Superior temporal gyrus (tissue), 1 donor: Measurements from ENCODE around the gene LRCOL1.
"Not testable (repeated sequence)": the region's sequence is repeated elsewhere in the genome, so short reads cannot be mapped to it uniquely, and the experiment has no call there.

Experiments
- DNase-seq: peaks from one replicate; pipeline ENCODE4 v3.0.0-alpha.2; 2016; ENCODE audit errors: extremely low spot score

The LRCOL1 gene

DNA sequence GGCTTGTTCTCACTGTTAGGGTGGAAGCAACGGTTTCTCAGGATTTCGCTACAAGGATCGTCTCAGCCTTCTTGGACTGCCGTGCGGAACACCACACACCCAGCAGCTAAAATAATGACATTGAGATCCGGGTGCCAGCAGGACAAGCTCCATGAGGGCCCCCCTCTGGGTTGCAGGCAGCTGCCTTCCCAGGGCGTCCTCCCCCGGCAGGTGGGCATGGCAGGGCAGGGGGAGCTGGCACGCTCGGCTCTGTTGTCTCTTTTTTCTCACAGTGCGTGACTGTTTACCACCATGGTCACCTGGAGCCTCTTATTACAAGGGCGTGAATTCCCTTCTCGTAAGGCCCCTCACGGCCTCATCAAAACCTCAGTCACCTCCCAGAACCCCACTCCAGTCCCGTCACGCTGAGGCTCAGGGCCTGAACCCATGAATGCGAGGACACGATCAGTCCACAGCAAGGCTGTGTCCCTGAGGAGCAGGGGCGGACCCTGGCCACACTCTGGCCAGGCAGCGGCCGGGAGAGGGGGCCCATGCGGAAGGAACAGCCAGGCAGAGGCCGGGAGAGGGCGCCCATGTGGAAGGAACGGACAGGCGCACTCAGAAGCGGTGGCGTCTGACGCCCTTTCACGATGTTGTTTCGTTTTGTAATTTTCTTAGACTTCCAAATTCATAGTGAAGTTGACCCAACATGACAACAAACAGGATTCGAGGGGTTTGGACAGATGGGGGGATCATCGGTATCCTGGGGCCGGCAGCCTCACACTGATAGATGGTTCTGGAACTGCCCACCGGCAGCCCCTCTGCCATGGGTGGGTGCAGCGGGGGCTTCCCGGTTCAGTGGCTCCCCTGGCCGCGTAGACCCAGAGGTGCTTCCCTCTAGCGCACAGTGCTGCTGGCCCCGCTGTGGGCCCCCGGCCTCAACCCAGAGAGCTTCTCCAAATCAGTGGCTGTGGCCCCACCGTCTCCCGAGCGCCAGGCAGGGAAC, 10.0 kb downstream of the LRCOL1 start:
- peak; percentile 60 for DNase-seq

DNA sequence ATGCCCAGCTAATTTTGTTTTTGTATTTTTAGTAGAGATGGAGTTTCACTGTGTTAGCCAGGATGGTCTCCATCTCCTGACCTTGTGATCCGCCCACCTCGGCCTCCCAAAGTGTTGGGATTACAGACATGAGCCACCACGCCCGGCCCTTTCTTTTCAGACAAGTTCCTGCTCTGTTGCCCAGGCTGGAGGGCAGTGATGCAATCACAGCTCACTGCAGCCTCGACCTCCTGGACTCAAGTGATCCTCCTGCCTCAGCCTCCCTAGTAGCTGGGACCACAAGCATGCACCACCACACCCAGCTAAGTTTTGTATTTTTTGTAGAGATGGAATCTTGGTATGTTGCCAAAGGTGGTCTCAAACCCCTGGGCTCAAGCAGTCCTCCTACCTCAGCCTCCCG, 10.9 kb downstream of the LRCOL1 start:
- DNase-seq, result not testable (repeated sequence)

DNA sequence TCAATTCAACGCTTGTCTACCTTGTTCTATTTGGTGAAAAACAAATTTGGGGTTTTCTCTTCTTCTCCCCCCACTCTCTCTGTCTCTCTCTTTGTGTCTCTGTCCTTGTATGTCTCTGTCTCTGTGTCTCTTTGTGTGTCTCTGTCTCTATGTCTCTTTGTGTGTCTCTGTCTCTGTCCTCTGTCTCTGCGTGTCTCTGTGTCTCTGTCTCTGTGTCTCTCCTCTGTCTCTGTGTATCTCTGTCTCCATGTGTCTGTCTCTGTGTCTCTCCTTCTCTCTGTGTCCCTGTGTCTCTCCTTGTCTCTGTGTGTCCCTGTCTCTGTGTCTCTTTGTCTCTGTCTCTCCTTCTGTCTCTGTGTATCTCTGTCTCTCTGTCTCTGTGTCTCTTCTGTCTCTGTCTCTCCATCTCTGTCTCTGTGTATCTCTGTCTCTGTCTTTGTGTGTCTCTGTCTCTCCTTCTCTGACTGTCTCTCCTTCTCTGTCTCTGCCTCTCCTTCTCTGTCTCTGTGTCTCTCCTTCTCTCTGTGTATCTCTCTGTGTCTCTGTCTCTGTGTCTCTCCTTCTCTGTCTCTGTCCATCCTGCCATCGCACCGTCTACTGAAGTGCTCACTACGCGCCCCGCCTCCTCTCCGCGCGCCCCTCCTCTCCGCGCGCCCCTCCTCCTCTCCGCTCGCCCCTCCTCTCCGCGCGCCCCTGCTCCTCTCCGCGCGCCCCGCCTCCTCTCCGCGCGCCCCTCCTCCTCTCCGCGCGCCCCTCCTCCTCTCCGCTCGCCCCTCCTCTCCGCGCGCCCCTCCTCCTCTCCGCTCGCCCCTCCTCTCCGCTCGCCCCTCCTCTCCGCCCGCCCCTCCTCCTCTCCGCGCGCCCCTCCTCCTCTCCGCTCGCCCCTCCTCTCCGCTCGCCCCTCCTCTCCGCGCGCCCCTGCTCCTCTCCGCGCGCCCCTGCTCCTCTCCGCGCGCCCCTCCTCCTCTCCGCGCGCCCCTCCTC, 12.8 kb downstream of the LRCOL1 start:
- no peak for DNase-seq

DNA sequence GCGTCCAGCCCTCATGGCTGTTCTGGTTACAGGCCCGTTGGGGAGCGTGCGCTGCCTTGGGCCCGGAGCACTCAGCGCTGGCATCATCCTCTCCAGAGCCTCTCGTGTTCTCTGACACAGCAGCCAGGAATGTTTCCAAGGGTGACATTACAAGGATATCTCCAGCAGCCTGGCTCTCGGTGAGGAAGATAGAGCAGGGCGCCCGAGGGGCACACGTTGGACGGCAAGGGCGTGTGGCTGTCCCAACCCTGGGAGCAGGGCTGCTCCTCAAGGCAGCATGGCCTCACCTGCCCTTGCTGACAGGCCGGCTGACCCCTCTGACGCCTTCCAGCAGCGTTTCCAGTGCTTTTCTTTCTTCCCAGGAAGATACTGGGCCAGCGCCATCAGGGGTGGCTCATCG, 14.4 kb downstream of the LRCOL1 start:
- no peak for DNase-seq

DNA sequence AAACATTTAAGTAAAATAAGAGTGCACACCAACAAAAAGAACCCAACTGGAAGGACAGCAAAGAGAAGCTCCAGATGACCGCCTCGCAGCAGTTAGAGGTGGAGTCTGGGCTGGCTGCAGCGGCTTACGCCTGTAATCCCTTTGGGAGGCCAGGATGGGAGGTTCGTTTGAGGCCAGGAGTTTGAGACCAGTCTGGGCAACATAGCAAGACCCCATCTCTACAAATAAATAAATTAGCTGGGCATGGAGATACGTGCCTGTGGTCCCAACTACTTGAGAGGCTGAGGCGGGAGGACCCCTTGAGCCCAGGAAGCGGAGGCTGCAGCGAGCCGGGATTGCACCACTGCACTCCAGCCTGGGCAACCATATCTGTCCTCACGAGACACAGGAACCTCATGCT, 15.2 kb downstream of the LRCOL1 start:
- DNase-seq, result no peak

DNA sequence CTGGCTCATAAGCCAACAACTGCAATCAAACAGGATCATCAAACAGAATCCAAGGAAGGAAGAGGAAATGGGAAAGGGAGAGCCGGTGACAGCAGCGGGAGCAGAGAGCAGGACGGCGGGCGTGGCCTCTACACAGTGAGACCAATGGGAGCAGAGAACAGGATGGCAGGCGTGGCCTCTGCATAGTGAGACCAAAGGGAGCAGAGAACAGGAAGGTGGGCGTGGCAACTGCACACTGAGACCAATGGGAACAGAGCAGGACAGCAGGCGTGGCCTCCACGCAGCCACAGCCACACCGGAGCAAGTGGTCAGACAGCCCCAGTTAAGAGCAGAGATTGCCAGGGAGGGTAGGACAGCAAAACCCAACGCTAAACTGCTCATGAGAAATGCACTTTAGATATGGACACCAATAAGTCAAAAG, 16.4 kb downstream of the LRCOL1 start:
- DNase-seq, result peak; percentile 90

DNA sequence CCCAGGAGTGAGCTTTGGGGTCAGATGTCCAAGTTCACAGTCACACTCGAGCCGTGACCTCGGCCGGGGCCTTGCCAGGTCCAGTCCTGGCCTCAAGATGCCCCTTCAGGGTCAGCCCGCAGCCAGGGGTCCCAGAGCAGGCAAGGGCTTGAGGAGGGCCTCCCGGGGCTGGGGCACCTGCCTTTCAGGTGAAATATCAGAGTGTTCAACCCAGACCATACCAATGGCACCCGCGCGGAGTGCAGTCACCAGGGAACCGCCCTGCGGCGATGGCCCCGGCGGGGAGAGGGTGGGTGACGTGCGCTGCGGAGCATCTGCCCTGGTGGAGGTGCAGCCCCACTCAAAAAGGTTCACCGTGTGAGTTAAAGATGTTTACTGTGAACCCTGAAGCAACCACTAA, 16.9 kb downstream of the LRCOL1 start:
- DNase-seq, result no peak

DNA sequence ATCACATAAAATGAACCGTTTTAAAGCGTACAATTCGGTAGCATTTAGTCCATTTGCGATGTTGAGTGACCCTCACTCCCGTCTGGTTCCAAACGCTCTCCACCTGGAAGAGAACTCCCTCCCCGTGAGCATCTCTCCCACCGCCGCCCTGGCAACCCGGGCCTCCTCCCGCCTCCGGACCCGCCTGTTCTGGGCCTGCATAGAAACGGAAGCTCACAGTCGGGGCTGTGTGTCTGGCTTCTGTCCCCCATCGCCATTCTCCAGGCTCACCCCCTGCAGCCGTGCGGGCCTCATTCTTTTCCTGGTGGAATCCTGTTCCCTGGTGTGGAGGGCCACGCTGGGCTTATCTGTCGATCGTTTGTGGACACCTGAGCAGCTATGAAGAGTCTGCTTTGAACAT, 17.3 kb downstream of the LRCOL1 start:
- DNase-seq, result no peak

DNA sequence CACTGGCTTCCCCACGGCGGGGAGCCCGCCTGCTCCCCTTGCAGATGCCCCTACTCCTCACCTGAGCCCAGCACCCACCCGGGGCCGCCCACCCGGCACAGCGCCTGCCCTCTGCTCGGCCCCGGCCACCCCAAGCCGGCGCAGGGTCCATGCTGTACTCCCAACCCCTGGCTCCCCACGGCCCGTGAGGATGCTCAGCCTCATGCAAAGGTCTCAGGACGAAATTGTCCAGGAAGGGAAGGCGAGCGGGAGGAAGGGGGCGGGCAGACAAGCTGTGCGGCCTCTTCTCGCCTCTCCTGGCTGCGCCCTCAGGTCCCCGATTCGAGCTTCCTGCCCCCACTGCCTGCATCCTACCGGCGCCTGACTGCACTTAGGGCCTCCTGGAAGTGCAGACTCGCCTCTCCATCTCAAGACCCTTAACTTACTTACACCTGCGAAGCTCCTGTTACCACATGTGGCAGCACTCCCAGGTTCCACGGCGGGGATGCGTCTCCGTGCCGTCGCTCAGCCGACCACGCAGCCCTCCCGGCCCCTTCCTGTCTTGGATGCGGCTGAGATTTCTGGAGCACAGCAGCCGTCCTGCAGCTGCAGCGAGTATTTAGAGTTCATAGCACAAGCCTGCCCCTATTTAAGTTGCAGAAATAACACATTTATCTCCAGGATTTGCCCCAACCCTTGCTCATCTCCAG, 18.0 kb downstream of the LRCOL1 start:
- no peak for DNase-seq

DNA sequence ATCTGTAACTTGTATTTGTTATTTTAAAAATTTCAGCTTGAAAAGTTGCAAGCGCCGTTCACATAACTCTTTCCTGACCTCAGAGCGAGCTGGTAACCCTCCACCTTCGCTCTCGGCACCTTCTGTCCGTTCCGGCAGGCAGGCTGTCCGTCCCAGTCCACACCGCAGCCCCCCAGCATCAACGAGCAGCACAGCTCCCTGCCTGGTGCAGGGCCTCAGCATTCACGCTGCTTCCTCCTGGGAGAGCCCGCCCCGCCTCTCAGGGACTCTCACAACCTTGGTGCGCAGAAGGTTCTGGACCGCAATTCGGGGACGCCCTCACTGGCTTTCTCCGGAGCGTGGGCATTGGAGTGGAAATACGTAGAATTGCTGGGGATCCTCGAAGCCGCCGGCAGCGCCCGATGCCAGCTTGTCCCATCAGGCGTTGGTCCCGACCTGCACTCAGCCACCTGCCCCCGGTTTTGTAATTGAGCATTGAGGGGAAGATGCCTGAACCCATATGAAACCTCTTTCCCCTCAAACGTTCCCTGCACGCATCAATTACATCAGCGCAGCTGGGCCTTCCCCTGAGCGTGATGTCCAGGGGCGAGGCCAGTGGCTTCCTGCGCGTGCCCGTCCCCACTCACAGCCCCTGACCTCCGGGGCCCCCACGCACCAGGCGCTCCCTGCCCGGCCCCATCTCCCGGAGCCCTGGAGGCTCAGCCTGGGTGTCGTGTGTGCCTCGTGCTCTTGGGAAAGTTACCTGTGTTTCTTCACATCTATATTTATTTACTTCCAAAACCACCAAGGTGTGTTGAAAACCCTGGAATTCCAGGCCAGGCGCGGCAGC, 19.1 kb downstream of the LRCOL1 start:
- DNase-seq, result no peak

DNA sequence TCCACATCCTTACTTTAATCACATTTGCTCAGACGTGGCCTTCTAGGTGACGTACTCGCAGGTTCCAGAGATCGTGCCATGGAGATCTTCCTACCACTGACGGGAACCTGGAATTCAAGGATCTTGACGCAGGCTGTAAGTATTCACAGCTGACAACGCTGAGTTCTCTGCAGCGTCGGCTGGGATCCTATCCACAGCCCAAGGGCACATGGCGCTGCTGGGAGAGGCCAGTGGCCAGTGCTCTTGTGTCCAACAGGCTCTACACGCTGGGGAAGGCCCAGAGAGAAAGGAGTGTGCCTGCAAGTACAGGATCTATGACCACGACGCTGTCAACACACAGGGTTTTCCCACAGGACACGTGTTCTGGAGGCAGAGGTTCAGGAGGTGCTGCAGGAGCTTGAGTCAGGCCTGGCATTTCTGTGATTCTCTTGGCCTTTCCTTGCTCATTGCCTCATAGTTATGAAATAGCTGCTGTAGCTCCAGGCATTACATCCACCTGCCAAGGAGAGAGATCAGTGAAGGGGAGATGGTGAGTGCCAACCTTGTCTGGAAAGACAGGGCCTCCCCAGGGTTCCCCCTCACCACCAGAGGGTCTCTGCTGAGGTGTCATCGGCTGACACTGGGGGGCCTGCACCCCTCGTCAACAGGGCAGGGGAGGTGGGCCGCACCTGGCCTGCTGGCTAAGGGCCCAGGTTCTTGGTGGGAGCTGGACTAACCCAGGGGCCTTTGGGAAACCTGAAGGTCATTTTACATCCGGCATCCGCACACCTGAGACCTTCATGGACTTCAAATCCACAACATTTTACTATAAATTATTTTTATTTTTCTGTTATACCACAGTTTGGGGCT, 21.3 kb downstream of the LRCOL1 start:
- DNase-seq, result no peak

DNA sequence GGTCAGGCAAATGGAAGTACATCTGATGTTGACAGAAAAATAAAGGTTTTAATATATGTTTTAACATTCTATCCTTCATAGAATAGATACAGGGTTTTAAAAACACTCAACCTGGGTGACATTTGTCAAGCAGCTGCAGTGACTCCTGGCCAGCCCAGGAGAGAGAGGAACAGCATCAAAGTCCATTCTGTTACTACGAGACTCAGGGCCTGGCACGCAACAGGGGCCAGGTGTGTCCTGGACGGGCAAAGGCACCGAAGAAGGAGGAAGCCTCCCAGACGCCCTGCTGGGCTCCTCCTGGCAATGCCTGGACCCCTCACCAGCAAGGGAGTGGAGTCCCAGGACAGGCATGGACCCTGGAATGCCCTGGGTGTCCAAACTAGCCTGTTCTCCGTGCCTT, 22.1 kb downstream of the LRCOL1 start:
- DNase-seq, result no peak

DNA sequence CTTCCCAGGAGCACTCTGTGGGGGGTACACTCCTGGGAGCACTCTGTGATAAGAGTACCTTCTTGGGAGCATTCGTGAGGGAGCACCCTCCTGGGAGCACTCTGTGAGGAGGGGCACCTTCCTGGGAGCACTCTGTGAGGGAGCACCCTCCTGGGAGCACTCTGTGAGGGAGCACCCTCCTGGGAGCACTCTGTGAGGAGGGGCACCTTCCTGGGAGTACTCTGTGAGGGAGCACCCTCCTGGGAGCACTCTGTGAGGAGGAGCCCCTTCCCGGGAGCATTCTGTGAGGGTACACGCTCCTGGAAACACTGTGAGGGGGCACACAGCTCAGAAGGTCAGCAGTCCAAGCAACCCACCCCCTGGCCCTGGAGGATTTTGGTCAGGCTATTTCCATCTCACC, 22.6 kb downstream of the LRCOL1 start:
- no peak for DNase-seq

DNA sequence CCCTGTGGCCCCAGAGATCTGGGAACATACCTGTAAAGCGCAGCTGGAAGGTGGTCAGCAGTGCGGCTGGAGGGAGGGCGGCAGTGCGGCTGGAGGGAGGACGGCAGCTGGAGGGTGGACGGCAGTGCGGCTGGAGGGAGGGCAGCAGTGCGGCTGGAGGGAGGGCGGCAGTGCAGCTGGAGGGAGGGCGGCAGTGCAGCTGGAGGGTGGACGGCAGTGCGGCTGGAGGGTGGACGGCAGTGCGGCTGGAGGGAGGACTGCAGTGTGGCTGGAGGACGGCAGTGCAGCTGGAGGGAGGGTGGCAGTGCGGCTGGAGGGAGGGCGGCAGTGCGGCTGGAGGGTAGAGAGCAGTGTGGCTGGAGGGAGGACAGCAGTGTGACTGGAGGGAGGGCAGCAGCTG, 23.5 kb downstream of the LRCOL1 start:
- no peak for DNase-seq

DNA sequence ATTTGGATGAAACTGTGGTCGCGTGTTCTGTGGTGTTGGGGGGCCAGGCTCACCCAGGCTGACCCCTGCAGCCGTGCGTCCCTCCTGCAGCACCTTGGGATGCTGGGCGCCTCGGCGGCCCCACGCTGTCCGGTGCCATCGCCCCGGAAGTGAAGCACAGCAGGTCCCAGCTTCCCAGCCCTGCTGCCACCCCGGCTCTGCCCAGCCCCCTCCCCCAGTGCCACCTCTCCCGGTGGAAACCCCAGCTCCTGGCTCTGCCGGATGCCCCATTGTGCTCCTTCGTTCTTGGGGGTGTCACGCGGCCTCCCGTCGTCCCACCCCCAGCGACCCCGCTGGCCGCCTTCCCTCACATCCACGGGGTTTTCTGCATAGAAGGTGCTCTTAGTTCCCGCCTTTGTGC, 25.2 kb downstream of the LRCOL1 start:
- DNase-seq, result no peak

DNA sequence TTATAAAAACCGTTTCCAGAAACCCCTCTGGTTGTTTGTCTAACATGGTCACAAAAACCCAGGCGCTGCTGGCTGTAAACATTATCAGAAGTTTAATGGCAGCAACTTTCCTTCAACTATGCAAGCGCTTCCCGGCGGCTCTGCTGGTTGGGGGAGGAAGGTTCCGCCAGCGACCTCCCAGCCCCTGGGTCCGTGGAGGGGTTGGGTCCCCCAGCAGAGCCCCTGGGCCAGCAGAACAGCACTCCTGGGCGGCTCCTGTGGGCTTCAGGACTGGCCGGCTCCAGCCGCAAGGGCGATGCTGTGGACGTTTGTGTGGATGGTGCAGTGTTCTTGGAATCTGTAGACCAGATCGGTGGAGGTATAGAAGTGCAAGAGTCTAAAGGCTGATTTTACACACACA, 26.0 kb downstream of the LRCOL1 start:
- no peak for DNase-seq

DNA sequence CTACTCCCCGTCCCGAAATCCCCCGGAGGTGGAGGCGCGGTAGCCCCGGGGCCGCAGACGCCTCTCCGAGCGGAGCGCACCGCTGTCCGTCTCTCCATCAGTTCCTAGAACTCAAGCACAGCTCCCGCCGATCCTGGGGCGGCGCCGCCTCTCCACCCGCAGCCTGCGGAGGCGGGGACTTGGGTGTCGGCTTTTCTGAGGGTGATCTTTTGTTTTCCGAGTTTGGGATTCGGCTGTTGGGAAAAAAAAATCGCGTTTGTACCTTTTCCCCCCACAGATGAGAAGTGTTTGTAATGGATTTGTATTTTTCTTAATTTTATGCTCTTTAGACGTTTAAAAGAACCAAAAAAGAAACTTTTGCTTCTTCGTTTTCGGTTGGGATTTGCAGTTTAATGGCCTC, 26.6 kb downstream of the LRCOL1 start:
- no peak for DNase-seq

DNA sequence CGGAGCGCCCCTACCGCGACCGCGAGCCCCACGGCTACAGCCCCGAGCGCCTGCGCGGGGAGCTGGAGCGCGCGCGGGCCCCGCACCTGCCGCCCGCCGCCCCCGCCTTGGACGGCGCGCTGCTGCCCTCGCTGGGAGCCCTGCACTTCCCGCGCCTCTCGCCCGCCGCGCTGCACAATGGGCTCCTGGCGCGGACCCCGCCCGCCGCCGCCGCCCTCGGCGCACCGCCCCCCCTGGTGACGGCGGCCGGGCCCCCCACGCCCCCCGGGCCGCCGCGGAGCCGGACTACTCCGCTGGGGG, 27.0 kb downstream of the LRCOL1 start:
- no peak for DNase-seq

DNA sequence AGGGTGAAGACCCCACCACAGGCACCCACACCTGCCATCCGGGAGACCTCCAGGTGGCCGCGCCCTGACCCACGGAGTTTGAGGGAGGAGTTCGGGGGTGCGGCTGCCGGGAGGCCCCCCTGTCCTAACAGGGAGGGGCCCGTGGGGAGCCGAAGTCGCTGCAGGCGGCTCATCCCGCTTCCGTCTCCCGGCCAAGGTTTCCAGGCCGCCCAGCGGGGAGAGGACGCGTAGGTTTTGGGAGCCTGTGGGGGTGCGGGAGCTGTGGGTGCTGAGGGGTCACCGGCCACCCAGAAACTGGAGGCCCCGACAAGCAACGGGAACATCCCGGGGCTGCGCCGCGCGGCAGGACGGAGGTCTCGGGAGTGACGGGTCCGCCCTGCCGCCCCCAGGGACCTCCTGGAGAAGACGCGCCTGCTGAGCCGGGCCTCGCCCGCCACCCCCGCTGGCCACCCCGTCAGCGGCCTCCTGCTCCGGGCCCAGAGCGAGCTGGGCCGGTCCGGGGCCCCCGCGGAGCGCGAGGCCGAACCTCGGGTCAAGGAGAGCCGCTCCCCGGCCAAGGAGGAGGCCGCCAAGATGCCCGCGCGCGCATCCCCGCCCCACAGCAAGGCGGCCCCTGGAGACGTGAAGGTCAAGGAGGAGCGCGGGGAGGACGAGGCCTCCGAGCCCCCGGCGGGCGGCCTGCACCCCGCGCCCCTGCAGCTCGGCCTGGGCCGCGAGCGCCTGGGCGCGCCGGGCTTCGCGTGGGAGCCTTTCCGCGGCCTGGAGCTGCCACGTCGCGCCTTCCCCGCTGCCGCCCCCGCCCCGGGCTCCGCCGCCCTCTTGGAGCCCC, 27.6 kb downstream of the LRCOL1 start:
- no peak for DNase-seq
